HepG2 (cell line): Measurements from ENCODE around the gene PXDC1. TPM values are rescaled to one million over a fixed set of nuclear protein-coding genes. Genes with fewer than 3 reads are reported as not detected.

ENCODE experiments used
- HOXA5 ChIP-seq: sonication (generic); formaldehyde crosslinking; IDR thresholded peaks from 2 replicates; pipeline ENCODE4 v1.4.0; 2020; ENCODE audit warnings: missing genetic modification reagents
- IKZF1 ChIP-seq: fragments of 450-650 bp; IDR thresholded peaks from 2 replicates; pipeline ENCODE4 v1.7.1; 2016
- ISX ChIP-seq: sonication (generic); formaldehyde crosslinking; conservative IDR thresholded peaks from 2 replicates; pipeline ENCODE4 v1.5.0; 2020; ENCODE audit warnings: missing genetic modification reagents
- KDM6A ChIP-seq: IDR thresholded peaks from 2 replicates; pipeline ENCODE4 v1.6.1; 2016; ENCODE audit warnings: low read depth
- NCOR1 ChIP-seq: fragments of 200-600 bp; sonication (generic); IDR thresholded peaks from 2 replicates; pipeline ENCODE4 v1.7.0; 2017; ENCODE audit warnings: antibody characterized with exemption, low read length, borderline replicate concordance
- NKX3-1 ChIP-seq: sonication (generic); formaldehyde crosslinking; IDR thresholded peaks from 2 replicates; pipeline ENCODE4 v1.5.0; 2020; ENCODE audit warnings: missing genetic modification reagents
- NPAS2 ChIP-seq: sonication (generic); formaldehyde crosslinking; IDR thresholded peaks from 2 replicates; pipeline ENCODE4 v1.8.0; 2022; ENCODE audit warnings: mild to moderate bottlenecking, missing genetic modification reagents, borderline replicate concordance
- NR1H2 ChIP-seq: sonication (generic); formaldehyde crosslinking; IDR thresholded peaks from 2 replicates; pipeline ENCODE4 v1.8.1; 2022; ENCODE audit warnings: low read depth, missing genetic modification reagents, borderline replicate concordance
- PRPF4 ChIP-seq: fragments of 200-400 bp; formaldehyde crosslinking; IDR thresholded peaks from 2 replicates; pipeline ENCODE4 v1.6.1; 2016; ENCODE audit warnings: low read length, low read depth; ENCODE audit not compliant: poor library complexity, severe bottlenecking
- RFX1 ChIP-seq: fragments of 450-650 bp; IDR thresholded peaks from 2 replicates; pipeline ENCODE4 v1.6.1; 2017
- SALL1 ChIP-seq: sonication (generic); formaldehyde crosslinking; IDR thresholded peaks from 2 replicates; pipeline ENCODE4 v1.8.0; 2022; ENCODE audit warnings: mild to moderate bottlenecking, missing genetic modification reagents
- ZBED4 ChIP-seq: sonication (generic); formaldehyde crosslinking; IDR thresholded peaks from 2 replicates; pipeline ENCODE4 v1.4.0; 2020; ENCODE audit warnings: missing genetic modification reagents, borderline replicate concordance
- ZFX ChIP-seq: sonication (generic); formaldehyde crosslinking; IDR thresholded peaks from 2 replicates; pipeline ENCODE4 v1.4.0; 2020; ENCODE audit warnings: mild to moderate bottlenecking, low read depth, missing genetic modification reagents, moderate library complexity
- ZNF256 ChIP-seq: sonication (generic); formaldehyde crosslinking; conservative IDR thresholded peaks from 2 replicates; pipeline ENCODE4 v1.4.0; 2020; ENCODE audit warnings: missing genetic modification reagents
- ZNF280D ChIP-seq: sonication (generic); formaldehyde crosslinking; IDR thresholded peaks from 2 replicates; pipeline ENCODE4 v1.5.1; 2020; ENCODE audit warnings: mild to moderate bottlenecking, missing genetic modification reagents
- ZNF282 ChIP-seq: fragments of 450-650 bp; IDR thresholded peaks from 2 replicates; pipeline ENCODE4 v1.6.1; 2018; ENCODE audit not compliant: partially characterized antibody
- ZNF564 ChIP-seq: sonication (generic); formaldehyde crosslinking; IDR thresholded peaks from 2 replicates; pipeline ENCODE4 v1.8.1; 2023; ENCODE audit warnings: mild to moderate bottlenecking, missing genetic modification reagents
- ZNF83 ChIP-seq: sonication (generic); formaldehyde crosslinking; IDR thresholded peaks from 2 replicates; pipeline ENCODE4 v1.4.0; 2020; ENCODE audit warnings: missing genetic modification reagents, mild to moderate bottlenecking, borderline replicate concordance
- ZNF879 ChIP-seq: sonication (generic); formaldehyde crosslinking; IDR thresholded peaks from 2 replicates; pipeline ENCODE4 v1.8.1; 2023; ENCODE audit warnings: missing genetic modification reagents
- ZSCAN29 ChIP-seq: sonication (generic); formaldehyde crosslinking; conservative IDR thresholded peaks from 2 replicates; pipeline ENCODE4 v1.4.0; 2020; ENCODE audit warnings: mild to moderate bottlenecking, missing genetic modification reagents
- ZSCAN9 ChIP-seq: IDR thresholded peaks from 2 replicates; pipeline ENCODE4 v1.6.1; 2016; ENCODE audit warnings: borderline replicate concordance
- polyA plus RNA-seq, 8 experiments: library from polyadenylated mRNA; depleted of rRNA in 3 of 8; stranded (reverse) in 7 of 8; unstranded in 1 of 8; fragments of >200 nt; fragmentation: Illumina TruSeq in 4 of 8; extraction: Trizol in 4 of 8; gene quantifications; 2 replicates each; pipeline versions ENCODE4 v1.2.1 to v1.2.3, GENCODE V29; 2011 to 2016; ENCODE audit warnings: low read depth in 4 of 8, missing spikeins in 1 of 8, mixed read lengths in 1 of 8; ENCODE audit not compliant: insufficient read depth in 1 of 8
- total RNA-seq, 5 experiments: library from RNA; depleted of rRNA; stranded (reverse); fragments of >200 nt; fragmentation: Illumina TruSeq; extraction: Trizol; gene quantifications; 2 replicates each; pipeline ENCODE4 v1.2.3, GENCODE V29; 2016; ENCODE audit warnings: low read depth in 1 of 5
- TF ChIP-seq, protein P1 (sequence below): sonication (generic); formaldehyde crosslinking; conservative IDR thresholded peaks from 2 replicates; pipeline ENCODE4 v1.8.0; 2022; ENCODE audit warnings: mild to moderate bottlenecking, moderate library complexity, missing genetic modification reagents

PXDC1 gene
- total and polyA plus RNA-seq, 2 of the 13 experiments (the other 11 are each of a cell fraction or from before 2014, with no cell fraction given): 32.4 to 34.7 TPM

- TF ChIP-seq ZBED4 (CRISPR knock-in tag) (no peak), ZNF280D (CRISPR knock-in tag) (no peak), ZNF83 (CRISPR knock-in tag) (peak; percentile 97), NKX3-1 (CRISPR knock-in tag) (peak; percentile 35; the same call in 1 of the 2 replicates), ZSCAN9 (CRISPR knock-in tag) (no peak), ZNF256 (0 out of 2 replicates have a peak, but pooled peaks have one; percentile 62), HOXA5 (CRISPR knock-in tag) (no peak), NCOR1 (no peak), ZNF282 (no peak), RFX1 (no peak), ISX (CRISPR knock-in tag) (0 out of 2 replicates have a peak, but pooled peaks have one; percentile 19), SALL1 (CRISPR knock-in tag) (peak; percentile 34; the same call in 1 of the 2 replicates), NPAS2 (CRISPR knock-in tag) (no peak; the same call in 1 of the 2 replicates), PRPF4 (no peak), ZNF564 (CRISPR knock-in tag) (no peak; the same call in 1 of the 2 replicates), ZFX (CRISPR knock-in tag) (no peak), ZNF879 (CRISPR knock-in tag) (peak; percentile 80), NR1H2 (CRISPR knock-in tag) (peak; percentile 86), KDM6A (CRISPR knock-in tag) (no peak), IKZF1 (no peak), ZSCAN29 (CRISPR knock-in tag) (no peak)
- TF ChIP-seq, protein P1, sequence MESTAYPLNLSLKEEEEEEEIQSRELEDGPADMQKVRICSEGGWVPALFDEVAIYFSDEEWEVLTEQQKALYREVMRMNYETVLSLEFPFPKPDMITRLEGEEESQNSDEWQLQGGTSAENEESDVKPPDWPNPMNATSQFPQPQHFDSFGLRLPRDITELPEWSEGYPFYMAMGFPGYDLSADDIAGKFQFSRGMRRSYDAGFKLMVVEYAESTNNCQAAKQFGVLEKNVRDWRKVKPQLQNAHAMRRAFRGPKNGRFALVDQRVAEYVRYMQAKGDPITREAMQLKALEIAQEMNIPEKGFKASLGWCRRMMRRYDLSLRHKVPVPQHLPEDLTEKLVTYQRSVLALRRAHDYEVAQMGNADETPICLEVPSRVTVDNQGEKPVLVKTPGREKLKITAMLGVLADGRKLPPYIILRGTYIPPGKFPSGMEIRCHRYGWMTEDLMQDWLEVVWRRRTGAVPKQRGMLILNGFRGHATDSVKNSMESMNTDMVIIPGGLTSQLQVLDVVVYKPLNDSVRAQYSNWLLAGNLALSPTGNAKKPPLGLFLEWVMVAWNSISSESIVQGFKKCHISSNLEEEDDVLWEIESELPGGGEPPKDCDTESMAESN (CRISPR knock-in tag): no peak; the same call in 1 of the 2 replicates
These were observed at the start of gene PXDC1 (continued) for GRCh38 chr6:3751077-3751729.
